Sigmoid colon (tissue), 3 donors: ENCODE data around the gene GSX2.

Experiments used
- POLR2A ChIP-seq, 2 donors: fragments of 450-650 bp; IDR thresholded peaks; one replicate each; pipeline ENCODE4 v1.6.1; 2016; ENCODE audit warnings: antibody characterized with exemption in 2 of 2, mild to moderate bottlenecking in 2 of 2, moderate library complexity in 2 of 2
- TF ChIP-seq, protein P1 (sequence below), 4 experiments: fragments of 450-650 bp in 3 of 4; fragments of 200-600 bp in 1 of 4; IDR thresholded peaks; one replicate each; pipeline ENCODE4 v1.5.1; 2016 to 2019; ENCODE audit warnings: antibody characterized with exemption in 4 of 4, mild to moderate bottlenecking in 3 of 4, moderate library complexity in 2 of 4

DNA sequence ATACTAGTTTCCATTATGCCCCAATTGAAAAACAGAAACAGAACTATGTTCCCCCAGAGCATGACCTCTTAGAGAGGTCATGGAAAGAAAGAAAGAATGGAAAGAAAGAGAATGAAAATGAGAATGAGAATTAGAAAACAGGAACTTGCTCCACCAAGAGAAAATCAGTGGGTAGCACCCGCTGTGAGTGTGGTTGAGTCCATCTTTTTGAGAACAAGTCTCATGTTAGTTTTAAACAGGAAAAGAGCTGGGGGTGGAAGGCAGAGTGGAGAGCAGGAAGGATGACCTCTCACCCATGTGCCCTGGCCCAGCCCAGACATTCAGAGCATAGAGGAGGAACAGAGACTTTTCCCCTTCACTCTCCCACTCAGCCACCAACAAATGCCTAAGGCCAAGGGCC lies 4.9 kb downstream of the GSX2 start:
- TF ChIP-seq, protein P1, sequence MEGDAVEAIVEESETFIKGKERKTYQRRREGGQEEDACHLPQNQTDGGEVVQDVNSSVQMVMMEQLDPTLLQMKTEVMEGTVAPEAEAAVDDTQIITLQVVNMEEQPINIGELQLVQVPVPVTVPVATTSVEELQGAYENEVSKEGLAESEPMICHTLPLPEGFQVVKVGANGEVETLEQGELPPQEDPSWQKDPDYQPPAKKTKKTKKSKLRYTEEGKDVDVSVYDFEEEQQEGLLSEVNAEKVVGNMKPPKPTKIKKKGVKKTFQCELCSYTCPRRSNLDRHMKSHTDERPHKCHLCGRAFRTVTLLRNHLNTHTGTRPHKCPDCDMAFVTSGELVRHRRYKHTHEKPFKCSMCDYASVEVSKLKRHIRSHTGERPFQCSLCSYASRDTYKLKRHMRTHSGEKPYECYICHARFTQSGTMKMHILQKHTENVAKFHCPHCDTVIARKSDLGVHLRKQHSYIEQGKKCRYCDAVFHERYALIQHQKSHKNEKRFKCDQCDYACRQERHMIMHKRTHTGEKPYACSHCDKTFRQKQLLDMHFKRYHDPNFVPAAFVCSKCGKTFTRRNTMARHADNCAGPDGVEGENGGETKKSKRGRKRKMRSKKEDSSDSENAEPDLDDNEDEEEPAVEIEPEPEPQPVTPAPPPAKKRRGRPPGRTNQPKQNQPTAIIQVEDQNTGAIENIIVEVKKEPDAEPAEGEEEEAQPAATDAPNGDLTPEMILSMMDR (IDR thresholded peaks at IDR 0.05) = no peak
- TF ChIP-seq POLR2A (IDR thresholded peaks at IDR 0.05) = no peak
